ENCODE data around the gene RPL22L1. TPM values are rescaled to one million over a fixed set of nuclear protein-coding genes. Genes with fewer than 3 reads are reported as not detected.

Gene RPL22L1
- total and polyA plus RNA-seq, 2 donors from 2014 or later, result 34.1 to 45.1 TPM

DNA sequence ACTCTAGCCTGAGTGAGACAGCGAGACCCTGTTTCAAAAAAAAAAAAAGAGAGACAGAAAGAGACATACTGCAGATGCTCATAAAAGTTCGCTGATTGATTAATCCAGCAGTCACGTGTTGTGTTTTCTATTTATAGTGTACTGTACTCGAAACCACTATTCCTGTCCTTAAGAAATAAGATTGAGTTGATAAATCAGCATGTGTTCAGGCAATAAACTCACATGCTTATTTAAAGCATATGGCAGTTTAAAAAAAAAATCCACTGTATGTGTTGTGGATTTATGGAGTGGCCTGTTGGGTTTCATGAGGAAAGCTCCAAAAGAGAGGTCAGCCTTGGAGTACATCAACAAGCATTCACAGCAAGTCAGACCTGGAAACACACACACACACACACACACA lies 17.7 kb downstream of the RPL22L1 start:
- no peaks in the 10 kb centered on the region for H3K4me1 ChIP-seq (ENCODE audit: control insufficient read depth in 2 of 3, insufficient read depth in 2 of 3, low read depth in 1 of 3, low read length in 3 of 3)

DNA sequence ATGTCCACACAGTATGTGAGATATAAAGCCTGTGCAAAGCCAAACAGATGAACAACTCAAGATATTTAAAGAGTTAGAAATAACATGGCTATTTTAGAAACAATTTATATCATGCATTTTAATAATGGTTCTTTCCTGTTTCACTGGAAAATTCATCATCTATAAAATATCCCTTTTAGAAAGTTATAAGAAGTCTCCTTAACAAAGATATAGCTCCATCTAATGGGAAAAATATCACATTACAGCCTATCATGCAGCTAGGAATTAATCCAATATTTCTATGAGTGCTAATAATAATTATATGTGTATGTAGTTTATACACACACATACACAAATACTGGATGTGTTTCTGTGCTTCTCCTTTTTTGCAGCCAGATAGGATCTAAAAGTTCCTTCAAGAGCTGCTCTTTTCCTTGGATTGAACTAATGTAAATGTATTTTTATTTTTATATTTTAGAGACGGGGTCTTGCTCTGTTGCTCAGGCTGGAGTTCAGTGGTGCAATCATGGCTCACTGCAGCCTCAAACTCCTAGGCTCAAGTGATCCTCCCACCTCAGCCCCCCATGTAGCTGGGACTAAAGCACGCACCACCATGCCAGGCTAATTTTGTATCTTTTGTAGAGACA lies 21.6 kb downstream of the RPL22L1 start:
- FAIRE-seq, result peak; percentile 41
- TF ChIP-seq, protein P1, sequence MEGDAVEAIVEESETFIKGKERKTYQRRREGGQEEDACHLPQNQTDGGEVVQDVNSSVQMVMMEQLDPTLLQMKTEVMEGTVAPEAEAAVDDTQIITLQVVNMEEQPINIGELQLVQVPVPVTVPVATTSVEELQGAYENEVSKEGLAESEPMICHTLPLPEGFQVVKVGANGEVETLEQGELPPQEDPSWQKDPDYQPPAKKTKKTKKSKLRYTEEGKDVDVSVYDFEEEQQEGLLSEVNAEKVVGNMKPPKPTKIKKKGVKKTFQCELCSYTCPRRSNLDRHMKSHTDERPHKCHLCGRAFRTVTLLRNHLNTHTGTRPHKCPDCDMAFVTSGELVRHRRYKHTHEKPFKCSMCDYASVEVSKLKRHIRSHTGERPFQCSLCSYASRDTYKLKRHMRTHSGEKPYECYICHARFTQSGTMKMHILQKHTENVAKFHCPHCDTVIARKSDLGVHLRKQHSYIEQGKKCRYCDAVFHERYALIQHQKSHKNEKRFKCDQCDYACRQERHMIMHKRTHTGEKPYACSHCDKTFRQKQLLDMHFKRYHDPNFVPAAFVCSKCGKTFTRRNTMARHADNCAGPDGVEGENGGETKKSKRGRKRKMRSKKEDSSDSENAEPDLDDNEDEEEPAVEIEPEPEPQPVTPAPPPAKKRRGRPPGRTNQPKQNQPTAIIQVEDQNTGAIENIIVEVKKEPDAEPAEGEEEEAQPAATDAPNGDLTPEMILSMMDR (IDR thresholded peaks at IDR 0.05; ENCODE audit: borderline replicate concordance, extremely low read depth, insufficient read depth), result no peak

More for the DNA sequence above, 17.7 kb downstream of the RPL22L1 start:
- H3K36me3 ChIP-seq (ENCODE audit: control insufficient read depth in 2 of 3, insufficient read depth in 3 of 3, low read length in 3 of 3), result no peaks in the 10 kb centered on the region
- TF ChIP-seq, protein P1 (IDR thresholded peaks at IDR 0.05; ENCODE audit: borderline replicate concordance, extremely low read depth, insufficient read depth), result no peak
- peak in 3 of 5 donors; percentile 29 to 89 (median 69) for DNase-seq
- no peaks in the 10 kb centered on the region for H3K27me3 ChIP-seq (ENCODE audit: control insufficient read depth, insufficient read depth, low read length)
- no peak overlapping the region for H3K27ac ChIP-seq (ENCODE audit: low read depth in 2 of 2, low read length in 2 of 2)
- H3K4me3 ChIP-seq (ENCODE audit: low read length in 3 of 3), result no peak overlapping the region
- no peak overlapping the region for H3K9ac ChIP-seq (ENCODE audit: low read length in 3 of 3)
- FAIRE-seq, result no peak
- intact Hi-C loops (cut with DNase I), result no loop called here
- no peaks in the 10 kb centered on the region for H3K9me3 ChIP-seq (ENCODE audit: control insufficient read depth in 2 of 3, insufficient read depth in 1 of 3, low read length in 3 of 3)

DNA sequence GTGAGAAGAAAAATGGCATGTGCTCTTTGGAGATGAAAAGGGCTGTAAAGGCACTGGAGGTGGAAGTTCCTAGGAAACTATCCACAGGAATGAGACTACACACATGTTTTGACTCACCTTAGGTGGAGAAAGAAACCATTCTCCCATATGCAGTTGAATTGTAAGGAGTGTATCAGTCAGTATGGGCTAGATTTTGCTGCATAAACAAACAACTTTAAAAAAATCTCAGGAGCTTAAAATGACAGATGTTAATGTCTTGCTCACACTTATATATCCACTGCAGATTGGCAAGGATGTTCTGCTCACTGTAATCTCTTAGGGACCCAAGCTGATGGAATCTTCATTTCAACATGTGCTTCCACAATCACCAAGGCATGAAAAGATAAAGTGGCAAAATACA lies 25.6 kb downstream of the RPL22L1 start:
- Histone ChIP-seq H3K9me3 (ENCODE audit: control insufficient read depth in 2 of 3, insufficient read depth in 1 of 3, low read length in 3 of 3) (peaks cover 0 to 4% (median 4%) of the 10 kb centered on the region in 3 donors), H3K9ac (ENCODE audit: low read length in 3 of 3) (no peak overlapping the region), H3K27me3 (ENCODE audit: control insufficient read depth, insufficient read depth, low read length) (no peaks in the 10 kb centered on the region), H3K27ac (ENCODE audit: low read depth in 2 of 2, low read length in 2 of 2) (no peak overlapping the region), H3K4me1 (ENCODE audit: control insufficient read depth in 2 of 3, insufficient read depth in 2 of 3, low read depth in 1 of 3, low read length in 3 of 3) (no peaks in the 10 kb centered on the region), H3K36me3 (ENCODE audit: control insufficient read depth in 2 of 3, insufficient read depth in 3 of 3, low read length in 3 of 3) (no peaks in the 10 kb centered on the region), H3K4me3 (ENCODE audit: low read length in 3 of 3) (no peak overlapping the region)
- FAIRE-seq, result no peak
- no peak for DNase-seq
- intact Hi-C loops (cut with DNase I), result no loop called here
- TF ChIP-seq, protein P1 (IDR thresholded peaks at IDR 0.05; ENCODE audit: borderline replicate concordance, extremely low read depth, insufficient read depth), result no peak

More for the DNA sequence above, 21.6 kb downstream of the RPL22L1 start:
- DNase-seq, result peak in 2 of 5 donors; percentile 18 to 71
- intact Hi-C loops (cut with DNase I), result no loop called here
- H3K36me3 ChIP-seq (ENCODE audit: control insufficient read depth in 2 of 3, insufficient read depth in 3 of 3, low read length in 3 of 3), result no peaks in the 10 kb centered on the region
- H3K9ac ChIP-seq (ENCODE audit: low read length in 3 of 3), result no peak overlapping the region
- no peaks in the 10 kb centered on the region for H3K27me3 ChIP-seq (ENCODE audit: control insufficient read depth, insufficient read depth, low read length)
- no peak overlapping the region for H3K4me3 ChIP-seq (ENCODE audit: low read length in 3 of 3)
- H3K27ac ChIP-seq (ENCODE audit: low read depth in 2 of 2, low read length in 2 of 2), result no peak overlapping the region
- peaks cover 0 to 4% (median 4%) of the 10 kb centered on the region in 3 donors for H3K9me3 ChIP-seq (ENCODE audit: control insufficient read depth in 2 of 3, insufficient read depth in 1 of 3, low read length in 3 of 3)
- H3K4me1 ChIP-seq (ENCODE audit: control insufficient read depth in 2 of 3, insufficient read depth in 2 of 3, low read depth in 1 of 3, low read length in 3 of 3), result no peaks in the 10 kb centered on the region

Measured in kidney (tissue), 14 donors.